GM12891 (cell line): ENCODE data around the gene ACP7.

Experiments
- DNase-seq: peaks from one replicate; pipeline ENCODE4 v3.0.0; 2011; ENCODE audit warnings: low spot score; ENCODE audit not compliant: insufficient read length
- FAIRE-seq: peaks from 2 replicates; lab custom pipeline; 2011; peaks lifted over from hg19 to GRCh38; lab: Jason Lieb, UNC
- PAX5 ChIP-seq: IDR thresholded peaks from 2 replicates; pipeline ENCODE4 v1.6.1; 2011; ENCODE audit warnings: low read length, moderate library complexity, mild to moderate bottlenecking; ENCODE audit not compliant: insufficient read depth, severe bottlenecking
- POLR2A ChIP-seq: IDR thresholded peaks from 2 replicates; pipeline ENCODE4 v1.6.1; 2011; ENCODE audit warnings: low read depth, low read length, control low read depth
- POLR2AphosphoS5 ChIP-seq: IDR thresholded peaks from 2 replicates; pipeline ENCODE4 v1.6.1; 2011; ENCODE audit warnings: low read depth, low read length, control low read depth
- POU2F2 ChIP-seq: IDR thresholded peaks from 2 replicates; pipeline ENCODE4 v1.6.1; 2011; ENCODE audit warnings: low read depth, mild to moderate bottlenecking, control low read depth, low read length, moderate library complexity
- SPI1 ChIP-seq: IDR thresholded peaks from 2 replicates; pipeline ENCODE4 v1.6.1; 2011; ENCODE audit warnings: low read depth, low read length, control low read depth
- TAF1 ChIP-seq: IDR thresholded peaks from 2 replicates; pipeline ENCODE4 v1.6.1; 2011; ENCODE audit warnings: low read depth, low read length, control low read depth

Gene ACP7

DNA sequence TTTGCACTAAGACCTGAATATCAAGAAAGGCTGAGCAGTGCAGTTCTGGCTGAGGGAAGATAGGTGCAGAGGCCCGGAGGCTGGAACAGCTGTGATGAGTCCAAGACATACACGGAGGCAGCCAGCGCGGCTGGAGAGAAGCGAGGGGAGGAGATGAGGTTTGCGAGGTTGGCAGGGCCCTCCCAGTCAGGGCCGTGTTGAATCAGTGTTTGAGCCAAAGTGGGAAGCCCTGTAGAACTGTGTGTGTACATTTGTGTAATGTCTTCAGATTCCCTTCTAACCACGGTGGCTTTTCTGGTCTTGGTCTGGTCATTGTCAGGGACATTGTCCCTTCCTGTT, 76.3 kb downstream of the ACP7 start:
- TF ChIP-seq PAX5 (no peak), POLR2AphosphoS5 (no peak), POU2F2 (no peak), POLR2A (no peak), TAF1 (no peak), SPI1 (no peak)
- DNase-seq (no peak), FAIRE-seq (peak; percentile 31)
